NCI-H2171 treated with DMSO at 0.1 percent for 48 hours (cell line): ENCODE measurements around the gene NDUFA8.

ENCODE experiments used
- DNase-seq: peaks from one replicate; lab custom pipeline; 2025; lab: John Stamatoyannopoulos, UW

Gene NDUFA8

GRCh38 chr9:122135529-122135859, 24.1 kb downstream of the NDUFA8 start:
- DNase-seq = no peak

GRCh38 chr9:122134822-122135528, 24.6 kb downstream of the NDUFA8 start:
- no peak for DNase-seq

GRCh38 chr9:122133984-122134535, 25.5 kb downstream of the NDUFA8 start:
- DNase-seq = no peak

- DNase-seq = no peak
Observed at GRCh38 chr9:122133263-122133983, 26.2 kb downstream of the NDUFA8 start.

- DNase-seq = no peak
Observed at GRCh38 chr9:122132539-122132938, 27.0 kb downstream of the NDUFA8 start.

- peak; percentile 51 for DNase-seq
Observed at GRCh38 chr9:122131401-122132001, 28.1 kb downstream of the NDUFA8 start.

- no peak for DNase-seq
Observed at GRCh38 chr9:122130837-122131236, 28.7 kb downstream of the NDUFA8 start.

- DNase-seq = no peak
Observed at GRCh38 chr9:122129969-122130368, 29.6 kb downstream of the NDUFA8 start.

GRCh38 chr9:122128969-122129343, 30.6 kb downstream of the NDUFA8 start:
- no peak for DNase-seq

GRCh38 chr9:122128007-122128968, 31.3 kb downstream of the NDUFA8 start:
- DNase-seq = no peak

- no peak for DNase-seq
Observed at GRCh38 chr9:122127396-122127798, 32.2 kb downstream of the NDUFA8 start.

GRCh38 chr9:122126331-122127261, 33.0 kb downstream of the NDUFA8 start:
- no peak for DNase-seq

GRCh38 chr9:122125509-122126330, 33.9 kb downstream of the NDUFA8 start:
- no peak for DNase-seq

- DNase-seq = peak; percentile 62
Observed at GRCh38 chr9:122125158-122125508, 34.4 kb downstream of the NDUFA8 start.

GRCh38 chr9:122124528-122124927, 35.1 kb downstream of the NDUFA8 start:
- DNase-seq = no peak

- no peak for DNase-seq
Observed at GRCh38 chr9:122124048-122124447, 35.5 kb downstream of the NDUFA8 start.

- peak; percentile 40 for DNase-seq
Observed at GRCh38 chr9:122122903-122123632, 36.5 kb downstream of the NDUFA8 start.

GRCh38 chr9:122122468-122122867, 37.1 kb downstream of the NDUFA8 start:
- DNase-seq = no peak

- no peak for DNase-seq
Observed at GRCh38 chr9:122121931-122122330, 37.6 kb downstream of the NDUFA8 start.
